ENCODE measurements around the gene SLC6A19.

The SLC6A19 gene

DNA sequence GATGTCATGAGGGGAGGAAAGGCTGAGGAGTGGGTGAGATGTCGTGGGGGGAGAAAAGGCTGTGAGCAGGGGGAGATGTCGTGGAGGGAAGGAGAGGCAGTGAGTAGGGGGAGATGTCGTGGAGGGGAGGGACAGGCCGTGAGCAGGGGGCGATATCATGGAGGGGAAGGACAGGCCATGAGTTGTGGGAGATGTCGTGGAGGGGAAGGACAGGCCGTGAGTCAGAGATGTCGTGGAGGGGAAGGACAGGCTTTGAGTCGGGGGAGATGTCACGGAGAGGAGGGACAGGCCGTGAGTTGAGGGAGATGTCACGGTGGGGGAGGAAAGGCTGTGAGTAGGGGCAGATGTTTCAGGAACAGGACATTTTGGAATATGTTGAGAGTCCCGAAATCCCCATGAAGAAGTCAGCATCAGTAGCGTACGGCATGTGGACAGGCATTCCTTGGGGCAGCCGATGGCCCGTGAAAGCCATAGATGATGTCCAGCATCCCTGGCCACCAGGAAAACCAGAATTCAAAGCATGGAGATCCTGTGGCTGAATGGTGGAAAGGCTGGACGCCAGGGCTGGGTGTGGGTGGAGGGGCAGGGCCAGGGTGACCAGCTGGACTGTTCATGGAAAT, 8.3 kb upstream of the SLC6A19 start:
- Histone ChIP-seq H3K4me2 (ENCODE audit: low read depth, low read length, poor library complexity, severe bottlenecking) (no peak overlapping the region), H3K27me3 (ENCODE audit: low read length) (no peaks in the 10 kb centered on the region), H2AFZ (ENCODE audit: low read depth, low read length, severe bottlenecking) (no peak overlapping the region), H3K27ac (ENCODE audit: low read depth, low read length) (no peak overlapping the region), H3K9me3 (ENCODE audit: insufficient read depth, low read length) (no peaks in the 10 kb centered on the region), H3K79me2 (ENCODE audit: insufficient read depth, low read length) (no peaks in the 10 kb centered on the region), H3K36me3 (ENCODE audit: low read length) (no peaks in the 10 kb centered on the region), H3K4me3 (ENCODE audit: insufficient read depth, low read length, poor library complexity, severe bottlenecking) (no peak overlapping the region), H3K9me2 (replicated peaks; ENCODE audit: insufficient read depth, low read length) (no peaks in the 10 kb centered on the region), H3K9ac (ENCODE audit: low read length) (no peak overlapping the region), H4K20me1 (ENCODE audit: low read depth, low read length) (no peaks in the 10 kb centered on the region), H3F3A (ENCODE audit: insufficient read depth) (no peaks in the 10 kb centered on the region)
- TF ChIP-seq EZH2phosphoT487 (conservative IDR thresholded peaks at IDR 0.05; ENCODE audit: low read length) = no peak
- TF ChIP-seq, protein P1, sequence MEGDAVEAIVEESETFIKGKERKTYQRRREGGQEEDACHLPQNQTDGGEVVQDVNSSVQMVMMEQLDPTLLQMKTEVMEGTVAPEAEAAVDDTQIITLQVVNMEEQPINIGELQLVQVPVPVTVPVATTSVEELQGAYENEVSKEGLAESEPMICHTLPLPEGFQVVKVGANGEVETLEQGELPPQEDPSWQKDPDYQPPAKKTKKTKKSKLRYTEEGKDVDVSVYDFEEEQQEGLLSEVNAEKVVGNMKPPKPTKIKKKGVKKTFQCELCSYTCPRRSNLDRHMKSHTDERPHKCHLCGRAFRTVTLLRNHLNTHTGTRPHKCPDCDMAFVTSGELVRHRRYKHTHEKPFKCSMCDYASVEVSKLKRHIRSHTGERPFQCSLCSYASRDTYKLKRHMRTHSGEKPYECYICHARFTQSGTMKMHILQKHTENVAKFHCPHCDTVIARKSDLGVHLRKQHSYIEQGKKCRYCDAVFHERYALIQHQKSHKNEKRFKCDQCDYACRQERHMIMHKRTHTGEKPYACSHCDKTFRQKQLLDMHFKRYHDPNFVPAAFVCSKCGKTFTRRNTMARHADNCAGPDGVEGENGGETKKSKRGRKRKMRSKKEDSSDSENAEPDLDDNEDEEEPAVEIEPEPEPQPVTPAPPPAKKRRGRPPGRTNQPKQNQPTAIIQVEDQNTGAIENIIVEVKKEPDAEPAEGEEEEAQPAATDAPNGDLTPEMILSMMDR (IDR thresholded peaks at IDR 0.05; ENCODE audit: insufficient read depth, low read length, poor library complexity, severe bottlenecking) = no peak

DNA sequence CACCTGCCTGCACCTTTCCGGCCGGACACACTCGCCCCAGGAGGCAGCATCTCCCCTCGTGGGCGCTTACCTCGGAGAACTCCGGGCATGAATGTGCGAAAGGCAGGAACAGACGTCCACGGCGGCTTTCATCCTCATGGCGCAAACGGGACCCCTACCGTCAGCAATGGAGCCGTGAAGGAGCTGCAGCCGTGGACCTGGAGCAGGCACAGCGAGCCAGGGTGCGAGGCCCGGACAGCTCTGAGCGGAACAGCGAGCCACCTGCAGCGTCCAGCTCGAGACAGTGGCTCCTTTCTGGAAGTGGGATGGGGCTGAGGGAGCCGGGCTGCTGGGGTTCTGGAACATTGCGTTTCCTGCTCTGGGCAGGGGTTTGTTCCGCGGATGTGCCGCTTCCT, 7.8 kb upstream of the SLC6A19 start:
- no peak overlapping the region for H3K4me2 ChIP-seq (ENCODE audit: low read depth, low read length, poor library complexity, severe bottlenecking)
- H3K9me2 ChIP-seq (replicated peaks; ENCODE audit: insufficient read depth, low read length) = no peaks in the 10 kb centered on the region
- H3K27ac ChIP-seq (ENCODE audit: low read depth, low read length) = no peak overlapping the region
- H3K36me3 ChIP-seq (ENCODE audit: low read length) = no peaks in the 10 kb centered on the region
- no peaks in the 10 kb centered on the region for H4K20me1 ChIP-seq (ENCODE audit: low read depth, low read length)
- H3F3A ChIP-seq (ENCODE audit: insufficient read depth) = no peaks in the 10 kb centered on the region
- no peaks in the 10 kb centered on the region for H3K9me3 ChIP-seq (ENCODE audit: insufficient read depth, low read length)
- TF ChIP-seq, protein P1 (IDR thresholded peaks at IDR 0.05; ENCODE audit: insufficient read depth, low read length, poor library complexity, severe bottlenecking) = no peak
- no peak for TF ChIP-seq EZH2phosphoT487 (conservative IDR thresholded peaks at IDR 0.05; ENCODE audit: low read length)
- H3K4me3 ChIP-seq (ENCODE audit: insufficient read depth, low read length, poor library complexity, severe bottlenecking) = no peak overlapping the region
- no peaks in the 10 kb centered on the region for H3K79me2 ChIP-seq (ENCODE audit: insufficient read depth, low read length)
- no peak overlapping the region for H3K9ac ChIP-seq (ENCODE audit: low read length)
- H2AFZ ChIP-seq (ENCODE audit: low read depth, low read length, severe bottlenecking) = no peak overlapping the region
- H3K27me3 ChIP-seq (ENCODE audit: low read length) = no peaks in the 10 kb centered on the region

DNA sequence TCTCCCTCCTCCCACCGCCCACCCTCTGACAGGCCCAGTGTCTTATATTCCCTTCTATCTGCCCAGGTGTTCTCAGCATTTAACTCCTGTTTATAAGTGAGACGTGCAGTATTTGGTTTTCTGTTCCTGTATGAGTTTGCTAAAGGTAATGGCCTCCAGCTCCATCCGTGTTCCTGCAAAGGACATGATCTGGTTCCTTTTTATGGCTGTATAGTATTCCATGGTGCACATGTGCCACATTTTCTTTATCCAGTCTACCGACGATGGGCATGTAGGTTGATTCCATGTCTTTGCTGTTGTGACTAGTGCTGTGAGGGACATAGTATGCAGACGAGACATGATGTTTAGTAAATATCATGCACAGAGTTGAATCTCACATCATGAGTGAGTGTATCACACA, 7.0 kb upstream of the SLC6A19 start:
- H2AFZ ChIP-seq (ENCODE audit: low read depth, low read length, severe bottlenecking) = no peak overlapping the region
- H3K4me3 ChIP-seq (ENCODE audit: insufficient read depth, low read length, poor library complexity, severe bottlenecking) = no peak overlapping the region
- H3K9me2 ChIP-seq (replicated peaks; ENCODE audit: insufficient read depth, low read length) = no peaks in the 10 kb centered on the region
- no peak overlapping the region for H3K4me2 ChIP-seq (ENCODE audit: low read depth, low read length, poor library complexity, severe bottlenecking)
- no peak overlapping the region for H3K27ac ChIP-seq (ENCODE audit: low read depth, low read length)
- no peaks in the 10 kb centered on the region for H3K27me3 ChIP-seq (ENCODE audit: low read length)
- H3F3A ChIP-seq (ENCODE audit: insufficient read depth) = no peaks in the 10 kb centered on the region
- H3K36me3 ChIP-seq (ENCODE audit: low read length) = no peaks in the 10 kb centered on the region
- H3K9ac ChIP-seq (ENCODE audit: low read length) = no peak overlapping the region
- H4K20me1 ChIP-seq (ENCODE audit: low read depth, low read length) = no peaks in the 10 kb centered on the region
- H3K79me2 ChIP-seq (ENCODE audit: insufficient read depth, low read length) = no peaks in the 10 kb centered on the region
- H3K9me3 ChIP-seq (ENCODE audit: insufficient read depth, low read length) = no peaks in the 10 kb centered on the region
- TF ChIP-seq EZH2phosphoT487 (conservative IDR thresholded peaks at IDR 0.05; ENCODE audit: low read length) = no peak
- TF ChIP-seq, protein P1 (IDR thresholded peaks at IDR 0.05; ENCODE audit: insufficient read depth, low read length, poor library complexity, severe bottlenecking) = no peak

All from SU-DHL-6 (cell line).